MM.1S (cell line): Measurements from ENCODE around the gene TRPM8.

ENCODE experiments used
- DNase-seq: peaks from one replicate; pipeline ENCODE4 v3.0.0-alpha.2; 2015
- H2AFZ ChIP-seq: fragments of 300-600 bp; sonication (generic); 2 replicates; pipeline ENCODE4 v1.6.0; 2016; ENCODE audit warnings: antibody characterized with exemption, low read length
- H3F3A ChIP-seq: fragments of 300-600 bp; sonication (generic); 2 replicates; pipeline ENCODE4 v1.6.1; 2016; ENCODE audit warnings: mild to moderate bottlenecking, antibody characterized with exemption, low read length, moderate library complexity, mixed read lengths; ENCODE audit not compliant: insufficient read depth
- H3K27ac ChIP-seq: fragments of 300-600 bp; sonication (generic); 2 replicates; pipeline ENCODE4 v1.5.1; 2016; ENCODE audit warnings: mild to moderate bottlenecking, low read length
- H3K27me3 ChIP-seq: fragments of 300-600 bp; sonication (generic); replicated peaks from 2 replicates; pipeline ENCODE4 v1.6.0; 2016; ENCODE audit warnings: low read length; ENCODE audit not compliant: insufficient read depth
- H3K36me3 ChIP-seq: fragments of 300-600 bp; sonication (generic); replicated peaks from 2 replicates; pipeline ENCODE4 v1.6.1; 2016; ENCODE audit warnings: mild to moderate bottlenecking, low read length, mixed read lengths; ENCODE audit not compliant: insufficient read depth
- H3K4me1 ChIP-seq: fragments of 300-600 bp; sonication (generic); 2 replicates; pipeline ENCODE4 v1.6.1; 2016; ENCODE audit warnings: low read length, mixed read lengths
- H3K4me2 ChIP-seq: fragments of 300-600 bp; sonication (generic); 2 replicates; pipeline ENCODE4 v1.6.0; 2016; ENCODE audit warnings: low read depth, low read length
- H3K4me3 ChIP-seq: fragments of 300-600 bp; sonication (generic); 2 replicates; pipeline ENCODE4 v1.5.1; 2016; ENCODE audit warnings: low read length, mixed read lengths
- H3K79me2 ChIP-seq: fragments of 300-600 bp; sonication (generic); 2 replicates; pipeline ENCODE4 v1.6.1; 2016; ENCODE audit warnings: mixed run types, low read length, mixed read lengths
- H3K9ac ChIP-seq: fragments of 300-600 bp; sonication (generic); 2 replicates; pipeline ENCODE4 v1.6.1; 2016; ENCODE audit warnings: low read length, mixed read lengths
- H3K9me2 ChIP-seq: fragments of 300-600 bp; sonication (generic); replicated peaks from 2 replicates; pipeline ENCODE4 v1.6.1; 2016; ENCODE audit warnings: mild to moderate bottlenecking, low read length, mixed read lengths; ENCODE audit not compliant: insufficient read depth
- H3K9me3 ChIP-seq: fragments of 300-600 bp; sonication (generic); replicated peaks from 2 replicates; pipeline ENCODE4 v1.6.1; 2016; ENCODE audit warnings: mild to moderate bottlenecking, low read length, mixed read lengths; ENCODE audit not compliant: insufficient read depth
- H4K20me1 ChIP-seq: fragments of 300-600 bp; sonication (generic); 2 replicates; pipeline ENCODE4 v1.6.1; 2016; ENCODE audit warnings: mild to moderate bottlenecking, low read length, moderate library complexity, mixed read lengths; ENCODE audit not compliant: insufficient read depth
- CTCF ChIP-seq: fragments of 300-600 bp; sonication (generic); IDR thresholded peaks from 2 replicates; pipeline ENCODE4 v1.5.1; 2016; ENCODE audit warnings: antibody characterized with exemption, low read length, mixed read lengths
- EZH2 ChIP-seq: fragments of 300-600 bp; sonication (generic); optimal IDR thresholded peaks from 2 replicates; pipeline ENCODE3; 2017; ENCODE audit warnings: low read depth, mild to moderate bottlenecking, antibody characterized with exemption, low read length, mixed read lengths
- EZH2phosphoT487 ChIP-seq: fragments of 300-600 bp; sonication (generic); IDR thresholded peaks from 2 replicates; pipeline ENCODE4 v1.6.1; 2018; ENCODE audit warnings: antibody characterized with exemption, low read length

The TRPM8 gene

GRCh38 chr2:233952335-233952734, 35.2 kb downstream of the TRPM8 start:
- H3K36me3 ChIP-seq = no peaks in the 10 kb centered on the region
- no peak for DNase-seq
- no peak overlapping the region for H3K4me3 ChIP-seq
- no peaks in the 10 kb centered on the region for H3K79me2 ChIP-seq
- H3K4me2 ChIP-seq = no peak overlapping the region
- no peak overlapping the region for H3K27ac ChIP-seq
- TF ChIP-seq EZH2phosphoT487 (no peak), CTCF (no peak), EZH2 (no peak)
- H3K27me3 ChIP-seq = no peaks in the 10 kb centered on the region
- no peaks in the 10 kb centered on the region for H3K9me2 ChIP-seq
- H2AFZ ChIP-seq = no peak overlapping the region
- no peaks in the 10 kb centered on the region for H3K4me1 ChIP-seq
- no peak overlapping the region for H3K9ac ChIP-seq
- no peaks in the 10 kb centered on the region for H3F3A ChIP-seq
- H4K20me1 ChIP-seq = no peaks in the 10 kb centered on the region
- H3K9me3 ChIP-seq = no peaks in the 10 kb centered on the region

GRCh38 chr2:233953087-233953801, 36.1 kb downstream of the TRPM8 start:
- no peaks in the 10 kb centered on the region for H3K9me3 ChIP-seq
- DNase-seq = no peak
- no peaks in the 10 kb centered on the region for H3F3A ChIP-seq
- H4K20me1 ChIP-seq = no peaks in the 10 kb centered on the region
- H3K4me1 ChIP-seq = no peaks in the 10 kb centered on the region
- no peaks in the 10 kb centered on the region for H3K27me3 ChIP-seq
- no peak overlapping the region for H3K27ac ChIP-seq
- no peak overlapping the region for H3K9ac ChIP-seq
- no peaks in the 10 kb centered on the region for H3K79me2 ChIP-seq
- H3K36me3 ChIP-seq = no peaks in the 10 kb centered on the region
- no peak overlapping the region for H2AFZ ChIP-seq
- no peak overlapping the region for H3K4me3 ChIP-seq
- no peak overlapping the region for H3K4me2 ChIP-seq
- no peaks in the 10 kb centered on the region for H3K9me2 ChIP-seq
- TF ChIP-seq EZH2 (no peak), CTCF (no peak), EZH2phosphoT487 (no peak)

DNA sequence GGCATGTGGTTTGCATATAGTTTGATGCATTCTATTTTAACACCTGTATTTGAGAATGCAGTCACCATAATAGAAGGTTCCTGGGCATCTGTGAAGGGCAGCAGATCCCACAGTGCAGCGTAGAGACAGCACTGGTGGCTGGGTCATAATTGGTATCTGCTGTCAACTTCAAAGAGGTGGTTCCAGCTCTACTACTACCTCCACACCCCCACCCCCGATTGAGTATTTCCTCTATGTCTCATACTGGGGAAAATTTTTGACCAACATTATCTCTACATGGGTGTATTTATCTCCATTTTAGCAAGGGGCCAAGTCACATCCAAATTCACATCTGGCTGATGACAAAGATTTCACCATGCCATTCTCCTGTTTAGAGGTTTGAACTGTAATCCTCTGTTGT, 43.0 kb downstream of the TRPM8 start:
- no peak overlapping the region for H3K27ac ChIP-seq
- peaks cover 4% of the 10 kb centered on the region for H3F3A ChIP-seq
- H4K20me1 ChIP-seq = no peaks in the 10 kb centered on the region
- no peaks in the 10 kb centered on the region for H3K9me3 ChIP-seq
- no peaks in the 10 kb centered on the region for H3K9me2 ChIP-seq
- H3K9ac ChIP-seq = no peak overlapping the region
- H3K4me1 ChIP-seq = peaks cover 7% of the 10 kb centered on the region
- H3K79me2 ChIP-seq = no peaks in the 10 kb centered on the region
- TF ChIP-seq EZH2phosphoT487 = no peak
- TF ChIP-seq EZH2 = no peak
- TF ChIP-seq CTCF = no peak
- H3K27me3 ChIP-seq = no peaks in the 10 kb centered on the region
- no peak overlapping the region for H2AFZ ChIP-seq
- no peak for DNase-seq
- H3K4me3 ChIP-seq = no peak overlapping the region
- H3K36me3 ChIP-seq = no peaks in the 10 kb centered on the region
- no peak overlapping the region for H3K4me2 ChIP-seq
